Panc1 (cell line): ENCODE data around the gene FHIT. TPM values are rescaled to one million over a fixed set of nuclear protein-coding genes. Genes with fewer than 3 reads are reported as not detected.

ENCODE experiments used
- ATAC-seq: fragments of 200-7000 bp; cut with Tn5 transposase; 2 replicates; pipeline ENCODE4 v1.9.1; 2020; ENCODE audit warnings: mild to moderate bottlenecking, moderate library complexity
- BruUV-seq: library from RNA; stranded (reverse); fragments of 400-500 nt; replicated peaks from 2 replicates; lab custom pipeline; 2021; lab: Mats Ljungman, UMichigan
- CTCF ChIA-PET: fragments of 300-600 bp; sonication (Branson Sonifier 250); formaldehyde crosslinking; loops from one replicate; lab custom pipeline; 2022; ENCODE audit warnings: antibody characterized with exemption; lab: Charles Lee
- POLR2A ChIA-PET: fragments of 300-600 bp; sonication (Branson Sonifier 250); formaldehyde crosslinking; loops from one replicate; lab custom pipeline; 2022; ENCODE audit warnings: antibody characterized with exemption; lab: Charles Lee
- DNase-seq: peaks from one replicate; pipeline ENCODE4 v3.0.0-alpha.2; 2010; ENCODE audit warnings: low read depth, low spot score
- H3K27ac ChIP-seq: 2 replicates; pipeline ENCODE4 v1.5.1; 2011; ENCODE audit warnings: mild to moderate bottlenecking, low read length, inconsistent platforms
- H3K27me3 ChIP-seq: fragments of 200-500 bp; sonication (Bioruptor generic); 2 replicates; pipeline ENCODE4 v1.6.0; 2014; ENCODE audit warnings: low read length, inconsistent platforms; ENCODE audit not compliant: control insufficient read depth, insufficient read depth
- H3K36me3 ChIP-seq: fragments of 200-500 bp; sonication (Bioruptor generic); 2 replicates; pipeline ENCODE4 v1.5.1; 2014; ENCODE audit warnings: inconsistent platforms, mild to moderate bottlenecking, low read length, moderate library complexity; ENCODE audit not compliant: control insufficient read depth, insufficient read depth
- H3K4me1 ChIP-seq: 2 replicates; pipeline ENCODE4 v1.5.1; 2011; ENCODE audit warnings: inconsistent platforms, mild to moderate bottlenecking, low read length, moderate library complexity; ENCODE audit not compliant: control insufficient read depth, insufficient read depth
- H3K4me3 ChIP-seq, 2 experiments: 2 replicates each; pipeline ENCODE4 v1.5.1; 2011 to 2012; ENCODE audit warnings: low read depth in 2 of 2, low read length in 2 of 2, mild to moderate bottlenecking in 2 of 2, inconsistent platforms in 1 of 2, moderate library complexity in 1 of 2
- H3K9me3 ChIP-seq: fragments of 200-500 bp; sonication (Bioruptor generic); 2 replicates; pipeline ENCODE4 v1.5.1; 2014; ENCODE audit warnings: low read depth, mild to moderate bottlenecking, inconsistent platforms, low read length, moderate library complexity; ENCODE audit not compliant: control insufficient read depth, insufficient read depth
- CTCF ChIP-seq: fragments of 450-650 bp; IDR thresholded peaks from 2 replicates; pipeline ENCODE4 v1.5.1; 2017; ENCODE audit warnings: mild to moderate bottlenecking
- POLR2AphosphoS5 ChIP-seq: IDR thresholded peaks from 2 replicates; pipeline ENCODE4 v1.6.1; 2012; ENCODE audit warnings: mild to moderate bottlenecking, low read depth, low read length, moderate library complexity
- REST ChIP-seq, 2 experiments: IDR thresholded peaks; 2 replicates each; pipeline ENCODE4 v1.6.1; 2011 to 2012; ENCODE audit warnings: low read depth in 2 of 2, control low read depth in 1 of 2, low read length in 1 of 2, mild to moderate bottlenecking in 1 of 2, moderate library complexity in 1 of 2; ENCODE audit not compliant: insufficient read depth in 1 of 2
- SIN3A ChIP-seq: IDR thresholded peaks from 2 replicates; pipeline ENCODE4 v1.6.1; 2012; ENCODE audit warnings: low read depth, mild to moderate bottlenecking, low read length, moderate library complexity, borderline replicate concordance; ENCODE audit not compliant: insufficient read depth
- TCF7L2 ChIP-seq: IDR thresholded peaks from 2 replicates; pipeline ENCODE4 v1.6.1; 2011; ENCODE audit warnings: mild to moderate bottlenecking, low read depth, low read length, inconsistent platforms
- in situ Hi-C: cut with HindIII; loops from 2 replicates; pipeline ENCODE4 v1.10.0; 2016; ENCODE audit warnings: low sequenced_read_pairs, low pct_unique_long_range_greater_than_20kb
- intact Hi-C: fragments of 100-400 bp; cut with micrococcal nuclease; formaldehyde crosslinking; loops from one replicate; pipeline ENCODE4 v1.10.0; 2022; ENCODE audit not compliant: unreplicated experiment
- total RNA-seq: library from RNA; stranded (reverse); gene quantifications from one replicate; pipeline ENCODE4 v1.2.1, GENCODE V29; 2021; ENCODE audit not compliant: unreplicated experiment

Gene FHIT
- total RNA-seq, 1 experiment from 2014 or later: 2.2 TPM

GRCh38 chr3:59831394-59831793 lies 1419.9 kb downstream of the FHIT start:
- no TSS peak for BruUV-seq
- TF ChIP-seq POLR2AphosphoS5: no peak
- TF ChIP-seq REST (IDR thresholded peaks at IDR 0.05; ENCODE audit: insufficient read depth in 1 of 2, low read depth in 2 of 2, low read length in 1 of 2): no peak
- no peak for TF ChIP-seq TCF7L2
- TF ChIP-seq CTCF: no peak
- TF ChIP-seq SIN3A: no peak
- Histone ChIP-seq H3K27ac (no peak overlapping the region), H3K4me1 (no peaks in the 10 kb centered on the region), H3K36me3 (no peaks in the 10 kb centered on the region), H3K9me3 (no peaks in the 10 kb centered on the region), H3K27me3 (no peaks in the 10 kb centered on the region), H3K4me3 (no peak overlapping the region)
- ChIA-PET POLR2A (no interaction called here), CTCF (no interaction called here)
- intact Hi-C loops: no loop called here
- in situ Hi-C loops: no loop called here
- ATAC-seq: no peak
- DNase-seq: no peak

- no peaks in the 10 kb centered on the region for H3K27me3 ChIP-seq
- DNase-seq (no peak), ATAC-seq (no peak)
- no TSS peak for BruUV-seq
- ChIA-PET CTCF (no interaction called here), POLR2A (no interaction called here)
- no peak overlapping the region for H3K4me3 ChIP-seq
- in situ Hi-C loops (no loop called here), intact Hi-C loops (no loop called here)
- no peaks in the 10 kb centered on the region for H3K4me1 ChIP-seq
- H3K27ac ChIP-seq: no peak overlapping the region
- H3K9me3 ChIP-seq: no peaks in the 10 kb centered on the region
- H3K36me3 ChIP-seq: no peaks in the 10 kb centered on the region
- TF ChIP-seq REST (IDR thresholded peaks at IDR 0.05; ENCODE audit: insufficient read depth in 1 of 2, low read depth in 2 of 2, low read length in 1 of 2) (no peak), CTCF (no peak), TCF7L2 (no peak), POLR2AphosphoS5 (no peak), SIN3A (no peak)
Observed at GRCh38 chr3:59829527-59829926, 1421.7 kb downstream of the FHIT start.
